HG03108 (cell line): Measurements from ENCODE around the gene FPR2.
"Not testable (repeated sequence)": the region's sequence is repeated elsewhere in the genome, so short reads cannot be mapped to it uniquely, and the experiment has no call there.

ENCODE experiments used
- ATAC-seq: cut with Tn5 transposase; IDR thresholded peaks from one replicate; pipeline ENCODE4 v1.9.1; 2021; ENCODE audit warnings: moderate library complexity; ENCODE audit not compliant: unreplicated experiment

Gene FPR2, protein sequence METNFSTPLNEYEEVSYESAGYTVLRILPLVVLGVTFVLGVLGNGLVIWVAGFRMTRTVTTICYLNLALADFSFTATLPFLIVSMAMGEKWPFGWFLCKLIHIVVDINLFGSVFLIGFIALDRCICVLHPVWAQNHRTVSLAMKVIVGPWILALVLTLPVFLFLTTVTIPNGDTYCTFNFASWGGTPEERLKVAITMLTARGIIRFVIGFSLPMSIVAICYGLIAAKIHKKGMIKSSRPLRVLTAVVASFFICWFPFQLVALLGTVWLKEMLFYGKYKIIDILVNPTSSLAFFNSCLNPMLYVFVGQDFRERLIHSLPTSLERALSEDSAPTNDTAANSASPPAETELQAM

DNA sequence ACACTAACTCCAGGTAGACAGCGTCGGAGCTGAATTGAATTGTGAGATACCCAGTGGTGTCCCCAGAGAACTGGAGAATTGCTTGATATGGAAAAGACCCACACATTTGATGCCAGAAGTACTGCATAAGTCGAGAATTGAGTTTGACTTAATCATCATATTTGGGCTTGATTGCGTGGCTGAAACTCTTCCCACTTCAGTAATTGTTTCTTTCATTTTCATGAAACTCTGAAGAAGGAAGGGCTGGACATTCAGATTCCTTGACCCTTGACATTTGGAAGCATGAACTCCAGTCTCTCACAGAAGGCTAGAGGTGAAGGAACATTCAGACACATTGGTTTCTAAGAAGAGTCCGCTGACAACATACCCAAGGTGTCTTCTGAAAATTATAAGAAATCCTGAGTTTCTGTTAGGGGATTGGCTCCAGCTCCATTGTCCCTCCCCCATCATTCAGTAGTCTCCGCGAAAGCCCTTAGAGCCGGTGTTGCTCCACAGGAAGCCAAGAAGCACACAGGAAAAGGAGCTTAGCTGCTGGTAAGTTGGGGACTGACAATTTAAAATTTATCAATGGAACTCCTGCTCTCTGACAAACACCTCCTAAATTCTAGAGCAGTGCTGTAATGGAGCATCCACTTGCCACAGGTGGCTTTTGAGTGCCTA is at the start of gene FPR2:
Gene FPR2, plus strand, starts transcription at position 484 of the 660 bp plus-strand sequence. CDS start 7,479 bp downstream, outside the sequence.
- no peak for ATAC-seq

DNA sequence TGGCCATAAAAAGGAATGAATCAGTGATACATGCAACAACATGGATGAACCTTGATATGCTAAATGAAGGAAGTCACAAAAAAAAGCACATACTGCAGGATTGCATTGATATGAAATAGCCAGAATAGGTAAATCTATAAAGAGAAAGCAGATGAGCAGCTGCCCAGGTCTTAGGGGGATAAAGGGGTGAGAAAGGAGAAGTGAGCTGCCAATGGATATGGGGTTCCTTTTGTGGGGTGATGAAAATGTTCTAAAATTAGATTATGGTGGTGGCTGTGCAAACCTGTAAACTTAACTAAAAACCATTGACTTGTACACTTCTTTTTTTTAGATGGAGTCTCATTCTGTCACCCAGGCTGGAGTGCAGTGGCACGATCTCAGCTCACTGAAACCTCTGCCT is 49.3 kb upstream of the FPR2 start:
- ATAC-seq, result no peak

DNA sequence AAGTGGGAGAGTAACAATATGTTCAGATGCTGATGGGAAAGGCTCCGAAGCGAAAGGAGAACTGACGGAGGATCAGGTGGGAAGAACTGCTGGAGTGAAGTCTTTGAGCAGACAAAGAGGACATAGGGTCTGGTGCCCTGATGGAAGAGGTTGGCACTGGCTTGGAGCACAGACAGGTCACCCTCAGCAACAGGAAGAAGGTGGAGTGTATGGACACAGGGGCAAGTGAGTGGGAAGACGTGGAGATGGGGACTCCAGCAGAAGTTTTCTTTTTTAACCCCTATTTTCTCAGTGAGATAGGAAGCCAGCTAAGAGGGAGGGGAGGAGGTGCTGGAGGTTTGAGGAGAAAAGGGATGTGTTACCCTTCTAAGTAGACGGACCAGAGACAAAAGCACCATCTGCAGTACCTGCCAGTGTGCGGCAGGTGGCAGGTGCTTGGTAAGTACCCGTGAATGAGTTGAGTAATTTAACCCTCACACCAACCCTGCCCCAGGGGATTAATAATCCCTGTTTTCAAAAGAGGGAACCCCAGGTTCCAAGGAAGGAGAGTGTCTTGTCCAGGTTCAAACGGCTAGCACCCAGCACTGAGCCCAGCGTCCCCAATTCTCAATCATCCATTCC is 48.4 kb upstream of the FPR2 start:
- no peak for ATAC-seq

DNA sequence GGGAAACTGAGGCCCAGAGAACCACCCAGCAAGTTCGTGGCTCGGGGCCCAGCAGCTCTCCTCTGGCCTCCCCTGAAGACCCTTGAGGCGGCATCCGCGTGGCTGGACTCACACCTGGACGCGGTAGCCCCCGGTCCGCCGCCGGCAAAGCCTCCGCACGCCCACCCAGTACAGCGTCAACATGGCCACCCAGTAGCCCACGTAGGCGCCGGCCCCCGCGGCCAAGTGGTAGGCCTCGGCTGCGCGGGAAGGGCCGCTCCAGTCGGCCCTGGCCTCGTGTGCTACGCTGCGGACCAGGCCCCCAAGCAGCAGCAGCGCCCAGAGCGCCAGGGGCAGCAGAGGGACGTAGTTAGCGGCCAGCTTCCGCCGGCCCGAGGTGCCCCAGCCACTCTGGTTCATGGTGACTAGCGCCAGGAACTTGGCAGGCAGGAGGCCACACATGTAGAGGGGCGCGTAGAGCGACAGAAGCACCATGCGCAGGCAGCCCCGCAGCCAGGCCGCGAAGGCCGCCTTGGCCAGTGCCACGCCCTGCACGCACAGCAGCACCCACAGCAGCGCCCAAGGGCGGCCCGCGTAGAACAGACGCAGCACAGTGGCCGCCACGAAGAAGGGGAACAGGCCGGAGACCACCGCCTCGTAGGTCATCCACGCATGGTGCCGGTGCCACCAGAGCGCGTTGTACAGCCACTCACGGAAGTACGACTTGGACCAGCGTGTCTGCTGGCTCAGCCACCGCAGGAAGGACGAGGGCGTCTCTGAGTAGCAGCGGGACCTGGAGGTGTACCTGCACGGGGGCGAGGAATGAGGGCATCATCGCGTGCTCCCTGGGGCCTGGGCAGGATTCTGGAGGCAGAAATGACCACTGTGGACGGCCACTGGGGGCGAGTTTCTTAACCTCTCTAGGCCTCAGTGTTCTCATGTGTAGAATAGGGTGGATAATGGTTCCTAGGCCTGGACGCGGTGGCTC is 47.4 kb upstream of the FPR2 start:
- ATAC-seq, result no peak

DNA sequence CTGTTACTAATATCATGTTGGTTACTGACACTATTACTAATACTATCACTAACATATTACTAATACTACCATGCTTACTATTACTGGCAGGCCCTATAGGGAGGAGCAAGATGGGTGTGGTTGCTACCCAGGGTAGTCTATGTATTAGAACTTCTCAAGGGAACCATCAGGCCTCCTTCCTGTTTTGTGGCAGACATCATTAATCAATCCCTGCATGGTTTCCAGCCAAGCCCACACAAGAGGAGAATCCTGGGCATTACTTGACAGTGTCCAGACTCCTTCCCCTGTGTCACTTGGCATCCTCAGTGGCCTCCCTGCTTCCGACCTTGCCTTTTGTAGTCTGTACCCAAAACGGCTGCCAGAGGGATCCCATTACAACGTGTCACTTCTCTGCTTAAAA is 46.1 kb upstream of the FPR2 start:
- ATAC-seq, result no peak

DNA sequence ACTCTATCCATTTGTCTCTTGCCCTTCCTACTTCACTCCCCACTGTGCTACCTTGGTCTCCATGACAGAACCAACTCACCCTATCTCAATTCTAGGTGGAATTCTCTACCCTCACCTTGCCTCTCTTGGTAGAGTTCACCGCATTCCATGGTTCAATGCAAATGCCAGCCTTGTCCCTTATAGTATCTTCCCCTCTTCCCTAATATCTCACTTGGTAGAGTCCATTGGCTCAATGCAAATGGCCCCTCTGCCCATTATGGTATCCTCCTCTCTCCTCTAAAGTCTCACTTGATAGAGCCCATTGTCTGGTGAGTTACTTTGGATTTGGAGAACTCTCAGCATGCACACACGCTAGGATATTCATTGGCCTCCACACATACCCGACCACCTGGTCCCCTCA is 45.1 kb upstream of the FPR2 start:
- ATAC-seq, result no peak

DNA sequence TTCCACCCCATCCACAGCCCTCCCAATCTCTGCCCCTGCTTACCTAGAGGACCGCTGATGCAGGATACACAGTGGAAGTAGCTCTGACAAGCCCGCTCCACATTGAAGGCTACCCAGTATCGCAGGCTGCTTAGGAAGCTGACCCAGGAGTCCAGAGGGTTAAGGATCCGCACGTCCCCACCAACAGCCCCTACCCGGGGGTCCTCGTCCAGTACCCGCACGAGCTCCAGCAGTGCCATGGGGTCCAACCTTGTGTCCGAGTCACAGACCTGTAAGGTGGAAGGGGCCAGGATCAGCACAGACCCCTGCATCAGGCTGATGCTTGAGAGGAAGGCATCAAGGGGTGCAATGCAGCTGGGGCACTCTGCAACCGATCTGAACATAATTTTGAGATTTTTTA is 44.1 kb upstream of the FPR2 start:
- ATAC-seq, result no peak

DNA sequence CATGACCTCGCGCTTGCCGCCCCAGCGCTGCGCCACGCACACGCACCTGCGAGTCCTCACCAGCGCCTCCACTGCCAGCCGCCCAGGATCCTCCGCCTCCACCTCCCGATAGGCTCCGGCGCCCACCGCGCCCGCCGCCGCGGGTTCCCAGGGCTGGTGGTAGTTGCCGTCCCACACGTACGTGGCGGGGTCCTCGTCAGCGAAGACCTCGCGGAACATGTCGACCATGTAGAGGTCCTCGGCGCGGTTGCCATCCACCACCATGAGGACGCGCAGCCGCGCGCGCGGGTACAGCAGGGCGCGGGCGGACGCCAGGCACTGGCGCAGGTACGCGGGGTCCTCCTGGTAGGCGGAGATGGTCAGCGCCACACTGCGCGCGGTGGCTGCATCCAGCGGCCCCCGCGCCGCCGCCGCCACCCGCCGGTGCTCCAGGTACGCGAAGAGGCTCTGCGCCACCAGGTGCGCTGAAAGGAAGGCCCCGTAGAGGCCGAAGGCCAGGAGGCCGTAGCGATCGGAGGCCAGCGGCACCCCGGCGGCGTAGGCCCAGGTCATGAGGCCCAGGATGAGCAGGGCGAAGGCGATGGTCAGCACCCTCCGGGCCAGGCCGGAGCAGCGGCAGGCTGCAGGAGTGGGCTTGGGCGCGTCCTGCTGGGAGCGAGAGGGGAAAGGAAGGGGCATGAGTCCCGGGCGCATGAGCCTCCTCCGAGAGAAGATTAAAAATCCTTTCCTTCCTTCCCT is 41.6 kb upstream of the FPR2 start:
- ATAC-seq, result no peak

DNA sequence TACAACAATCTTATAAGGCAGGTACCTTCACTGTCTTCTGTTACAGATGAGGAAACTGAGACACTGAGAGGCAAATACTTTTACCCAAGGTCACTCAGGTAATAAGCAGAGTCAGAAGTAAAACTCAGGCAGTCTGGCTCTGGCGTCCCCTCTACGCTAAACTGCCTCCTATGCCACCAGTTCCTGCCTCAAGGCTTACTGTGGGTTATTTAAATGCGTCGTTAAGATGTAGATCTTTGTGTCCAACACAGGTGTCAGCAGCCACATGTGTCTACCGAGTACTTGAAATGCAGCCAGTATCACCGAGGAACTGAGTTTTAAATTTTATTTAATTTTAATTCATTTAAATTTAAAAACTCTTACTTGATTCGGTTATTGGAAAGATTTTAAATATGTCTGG is 39.1 kb upstream of the FPR2 start:
- ATAC-seq, result no peak

DNA sequence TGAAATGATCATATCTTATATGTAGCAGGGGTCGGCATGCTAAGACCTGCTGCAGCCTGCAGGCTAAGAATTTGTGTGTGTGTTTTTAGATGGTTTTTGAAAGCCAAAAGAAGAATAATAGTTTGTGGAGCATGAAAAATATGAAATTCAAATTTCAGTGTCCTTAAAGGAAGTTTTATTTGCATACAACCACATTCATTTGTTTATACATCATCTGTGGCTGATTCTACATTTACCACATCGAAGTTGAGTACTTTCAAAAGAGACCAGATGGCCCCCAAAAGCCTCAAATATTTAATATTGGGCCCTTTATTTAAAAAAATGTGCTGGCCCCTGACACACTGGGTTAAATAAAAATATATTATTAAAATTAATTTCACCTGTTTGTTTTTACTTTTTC is 38.5 kb upstream of the FPR2 start:
- ATAC-seq, result no peak

DNA sequence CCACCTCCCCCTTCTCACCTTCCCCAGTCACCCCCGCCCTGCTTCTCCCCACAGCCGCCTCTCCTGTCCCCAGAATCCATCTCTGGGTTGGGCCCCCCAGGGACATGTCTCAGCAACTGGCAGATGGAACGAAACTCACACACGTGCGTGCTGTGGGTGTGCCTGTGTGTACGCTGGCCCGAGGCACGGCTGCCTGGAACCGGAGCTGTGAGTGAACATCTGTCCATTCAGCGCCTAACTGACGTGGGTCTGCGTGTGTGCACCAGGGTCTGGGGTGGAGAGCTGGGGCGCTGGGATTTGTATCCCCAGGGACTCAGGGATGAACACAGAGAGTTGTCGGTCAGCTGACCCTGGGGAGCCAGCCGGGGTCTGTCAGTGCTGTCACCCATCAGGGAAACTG is 36.4 kb upstream of the FPR2 start:
- ATAC-seq, result no peak

DNA sequence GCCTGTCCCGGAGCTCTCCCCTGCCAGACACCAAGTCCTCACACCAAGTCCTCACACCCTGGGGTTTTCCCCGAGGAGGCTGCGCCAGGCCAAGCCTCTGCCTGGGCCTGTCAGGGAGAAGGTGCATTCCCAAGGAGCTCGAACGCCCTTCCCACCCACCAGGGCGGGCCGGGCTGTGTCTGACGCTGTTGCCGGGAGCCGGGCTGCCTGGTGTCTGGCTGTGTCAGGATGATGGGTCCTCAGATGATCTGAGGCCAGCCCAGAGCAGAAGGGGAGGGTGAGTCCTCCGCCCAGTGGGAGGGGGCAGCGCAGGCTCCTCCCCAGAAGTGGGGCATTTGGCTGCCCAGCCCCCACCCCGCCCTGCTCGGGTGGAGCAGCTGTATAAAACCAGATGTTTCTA is 34.9 kb upstream of the FPR2 start:
- ATAC-seq, result no peak

DNA sequence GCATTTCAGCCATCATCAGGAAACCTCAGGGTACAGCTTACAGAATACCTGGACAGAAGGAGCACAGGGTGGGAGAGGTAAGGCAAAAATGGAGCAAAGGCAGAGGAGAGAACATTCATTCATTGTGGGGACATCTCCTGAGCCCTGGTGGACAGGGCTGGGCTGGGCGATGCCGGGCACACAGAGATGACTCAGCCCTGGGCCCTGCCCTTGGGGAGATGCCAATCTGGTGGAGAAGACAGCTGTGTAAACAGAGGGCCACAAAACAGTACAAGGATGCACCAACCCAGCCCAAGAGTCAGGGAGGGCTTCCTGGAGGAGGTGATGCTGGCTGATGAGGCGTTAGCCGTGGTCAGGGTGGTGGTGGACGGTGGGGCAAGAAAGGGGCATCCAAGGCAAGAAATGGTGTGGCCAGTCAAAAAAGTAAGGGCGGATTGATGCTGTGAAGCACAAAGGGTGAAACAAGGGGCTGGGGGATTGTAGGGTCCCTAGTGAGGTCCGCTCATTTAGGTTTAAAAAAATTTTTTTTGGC is 33.6 kb upstream of the FPR2 start:
- no peak for ATAC-seq

DNA sequence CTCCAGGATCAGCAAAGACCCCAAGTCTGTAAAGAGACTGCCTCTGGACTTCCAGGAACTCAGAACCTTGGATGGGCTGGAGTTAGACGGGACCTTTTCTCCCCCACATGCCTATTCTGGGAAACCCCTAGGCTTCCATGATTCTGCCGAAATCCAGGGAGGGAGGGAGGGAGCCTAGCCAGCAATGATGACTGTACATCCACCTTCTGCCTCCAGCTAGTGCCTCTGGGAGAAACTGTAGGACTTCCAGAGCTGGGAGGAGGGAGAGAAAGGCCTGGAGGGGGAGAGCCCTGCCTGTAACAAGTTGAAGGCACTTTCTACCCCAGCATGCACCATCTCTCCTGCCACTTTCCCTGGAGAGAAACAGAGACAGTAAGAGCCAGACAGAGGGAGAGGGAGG is 31.2 kb upstream of the FPR2 start:
- ATAC-seq, result no peak

DNA sequence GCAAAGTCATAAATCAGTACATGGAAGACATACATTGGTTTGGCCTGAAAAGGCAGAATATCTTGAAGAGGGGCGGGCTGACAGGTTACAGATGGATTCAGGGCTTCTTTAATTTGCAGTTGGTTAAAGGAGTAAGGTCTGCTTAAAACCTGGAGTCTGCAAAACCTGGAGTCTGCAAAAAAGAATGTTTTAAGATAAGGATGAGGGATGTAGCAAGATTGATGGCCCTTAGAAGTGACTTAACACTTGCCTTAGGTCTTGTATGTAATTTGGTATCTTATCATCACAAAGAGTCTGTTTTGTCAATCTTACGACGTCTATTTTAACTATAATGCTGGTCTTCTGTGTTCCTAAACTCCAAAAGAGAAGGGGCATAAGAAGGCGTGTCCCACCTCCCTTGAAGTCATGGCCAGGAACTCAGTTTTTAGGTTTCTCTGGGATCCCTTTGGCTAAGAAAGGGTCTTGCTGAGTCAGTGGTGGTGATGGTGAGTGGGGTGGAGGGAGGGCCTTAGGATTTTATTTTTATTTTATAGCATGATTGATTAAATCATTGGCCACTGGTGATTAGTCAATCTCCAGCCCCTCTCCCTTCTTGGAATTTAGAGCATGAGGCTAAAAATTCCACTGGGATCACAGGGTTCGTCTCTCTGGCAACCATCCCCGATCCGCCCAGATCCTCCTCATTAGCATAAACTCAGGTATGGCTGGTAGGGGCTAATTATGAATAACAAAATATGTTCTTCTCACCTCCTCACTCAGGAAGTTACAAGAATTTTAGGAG is 27.0 kb upstream of the FPR2 start:
- no peak for ATAC-seq

DNA sequence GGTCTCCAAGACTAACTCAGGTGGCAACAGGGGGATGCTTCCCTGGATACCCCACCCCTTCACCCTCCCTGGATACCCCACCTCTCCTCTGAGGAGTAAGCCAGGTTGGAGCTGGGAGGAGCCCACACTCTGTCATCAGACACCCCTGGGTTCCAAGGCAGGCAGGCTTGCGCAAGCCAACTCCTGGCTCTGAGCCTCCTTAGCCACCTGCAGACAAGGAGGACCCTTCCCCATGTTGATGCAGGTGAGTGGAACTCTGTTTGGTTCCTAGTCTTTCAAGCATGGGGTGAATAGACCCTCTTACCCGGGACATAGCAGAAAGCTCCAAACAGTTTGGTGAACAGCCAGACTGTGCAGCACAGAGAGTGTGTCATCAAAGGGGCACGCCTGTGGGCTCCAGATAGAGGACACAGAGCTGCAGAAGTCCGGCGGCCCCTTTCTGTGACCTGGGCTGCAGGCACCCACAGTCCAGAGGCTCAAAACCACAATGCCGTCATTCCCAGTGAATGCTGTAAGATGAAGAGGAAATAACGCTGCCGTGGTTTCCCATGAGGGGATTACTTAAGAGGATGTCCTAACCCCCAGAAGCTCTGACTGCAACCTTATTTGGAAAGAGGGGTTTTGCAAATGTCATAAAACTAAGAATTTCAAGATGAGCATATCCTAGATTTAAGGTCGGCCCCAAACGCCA is 25.1 kb upstream of the FPR2 start:
- ATAC-seq, result no peak

DNA sequence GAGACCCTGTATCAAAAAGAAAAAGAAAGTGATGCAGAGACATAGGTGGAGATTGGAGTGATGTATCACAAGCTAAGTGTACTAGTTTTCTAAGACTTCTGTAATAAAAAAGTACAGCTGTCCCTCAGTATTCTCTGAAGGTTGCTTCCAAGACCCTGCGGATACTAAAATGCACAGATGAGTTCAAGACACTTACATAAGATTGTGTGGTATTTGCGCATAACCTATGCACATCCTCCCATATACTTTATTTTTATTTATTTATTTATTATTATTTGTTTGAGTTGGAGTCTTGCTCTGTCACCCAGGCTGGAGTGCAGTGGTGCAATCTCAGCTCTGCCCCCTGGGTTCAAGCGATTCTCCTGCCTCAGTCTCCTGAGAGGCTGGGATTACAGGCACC is 23.6 kb upstream of the FPR2 start:
- no peak for ATAC-seq

DNA sequence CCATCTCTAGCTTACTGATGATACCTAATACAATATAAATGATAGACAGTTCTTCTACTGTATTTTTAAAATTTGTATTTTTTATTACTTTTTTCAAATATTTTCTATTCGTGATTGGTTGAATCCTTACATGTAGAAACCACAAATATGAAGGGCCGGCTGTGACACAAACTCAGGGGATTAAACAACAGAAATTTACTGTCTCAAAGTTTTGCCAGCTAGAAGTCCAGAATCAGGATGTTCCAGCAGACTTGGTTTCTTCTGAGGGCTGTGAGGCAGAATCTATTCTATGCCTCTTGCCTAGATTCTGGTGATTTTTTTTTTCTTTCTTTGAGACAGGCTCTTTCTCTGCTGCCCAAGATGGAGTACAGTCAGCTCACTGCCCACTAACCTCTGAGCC is 23.1 kb upstream of the FPR2 start:
- no peak for ATAC-seq

DNA sequence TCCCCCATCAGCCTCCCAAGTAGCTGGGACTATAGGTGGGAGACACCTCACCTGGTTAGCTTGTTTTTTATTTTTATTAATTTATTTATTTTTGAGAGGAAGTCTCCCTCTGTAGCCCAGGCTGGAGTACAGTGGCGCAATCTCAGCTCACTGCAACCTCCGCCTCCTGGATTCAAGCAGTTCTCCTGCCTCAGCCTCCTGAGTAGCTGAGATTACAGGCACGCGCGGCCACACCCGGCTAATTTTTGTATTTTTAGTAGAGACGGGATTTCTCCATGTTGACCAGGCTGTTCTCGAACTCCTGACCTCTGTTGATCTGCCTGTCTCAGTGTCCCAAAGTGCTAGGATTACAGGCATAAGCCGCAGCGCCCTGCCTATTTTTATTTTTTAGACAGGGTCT is 22.5 kb upstream of the FPR2 start:
- ATAC-seq, result not testable (repeated sequence)
